Neural progenitor cell (in vitro differentiated cells): ENCODE measurements around the gene DNAJC9. TPM values are rescaled to one million over a fixed set of nuclear protein-coding genes. Genes with fewer than 3 reads are reported as not detected.

ENCODE experiments used
- DNase-seq: peaks from one replicate; pipeline ENCODE4 v3.0.0-alpha.2; 2016; ENCODE audit warnings: low spot score
- H2AFZ ChIP-seq: fragments of 200-600 bp; sonication (generic); replicated peaks from 2 replicates; pipeline ENCODE4 v1.6.1; 2016; ENCODE audit warnings: antibody characterized with exemption
- H3F3A ChIP-seq: fragments of 200-600 bp; sonication (generic); 2 replicates; pipeline ENCODE4 v1.6.1; 2016; ENCODE audit warnings: antibody characterized with exemption, low read depth
- H3K27ac ChIP-seq: fragments of 200-600 bp; sonication (generic); 2 replicates; pipeline ENCODE4 v1.5.1; 2016; ENCODE audit warnings: mild to moderate bottlenecking
- H3K27me3 ChIP-seq: fragments of 200-600 bp; sonication (generic); 2 replicates; pipeline ENCODE4 v1.6.1; 2016; ENCODE audit warnings: mild to moderate bottlenecking, moderate library complexity
- H3K36me3 ChIP-seq: fragments of 200-600 bp; sonication (generic); 2 replicates; pipeline ENCODE4 v1.5.1; 2016
- H3K4me1 ChIP-seq: fragments of 200-600 bp; sonication (generic); 2 replicates; pipeline ENCODE4 v1.6.1; 2016; ENCODE audit warnings: mixed run types
- H3K4me2 ChIP-seq: fragments of 200-600 bp; sonication (generic); 2 replicates; pipeline ENCODE4 v1.6.1; 2016
- H3K4me3 ChIP-seq: fragments of 200-600 bp; sonication (generic); 2 replicates; pipeline ENCODE4 v1.5.1; 2016
- H3K79me2 ChIP-seq: fragments of 200-600 bp; sonication (generic); 2 replicates; pipeline ENCODE4 v1.6.1; 2016; ENCODE audit warnings: low read depth
- H3K9ac ChIP-seq: fragments of 200-600 bp; sonication (generic); 2 replicates; pipeline ENCODE4 v1.6.1; 2016
- H3K9me3 ChIP-seq: fragments of 200-600 bp; sonication (generic); 2 replicates; pipeline ENCODE4 v1.5.1; 2016; ENCODE audit warnings: low read depth
- H4K20me1 ChIP-seq: fragments of 200-600 bp; sonication (generic); 2 replicates; pipeline ENCODE4 v1.6.1; 2016; ENCODE audit warnings: low read depth
- H3K27ac Mint-ChIP-seq: 3 replicates; pipeline ENCODE4 v1.8.0; 2021; ENCODE audit warnings: mixed read lengths
- H3K27me3 Mint-ChIP-seq: 2 replicates; pipeline ENCODE4 v1.8.0; 2022; ENCODE audit warnings: low read depth, mild to moderate bottlenecking, inconsistent platforms, moderate library complexity, mixed read lengths; ENCODE audit not compliant: insufficient read depth
- H3K36me3 Mint-ChIP-seq: 3 replicates; pipeline ENCODE4 v1.8.0; 2021; ENCODE audit warnings: mixed read lengths
- H3K4me1 Mint-ChIP-seq: 3 replicates; pipeline ENCODE4 v1.8.0; 2021; ENCODE audit warnings: mixed read lengths
- H3K4me3 Mint-ChIP-seq: 3 replicates; pipeline ENCODE4 v1.8.0; 2021; ENCODE audit warnings: mild to moderate bottlenecking, moderate library complexity, mixed read lengths
- H3K9me3 Mint-ChIP-seq: 3 replicates; pipeline ENCODE4 v1.8.0; 2020; ENCODE audit warnings: mixed read lengths
- EZH2 ChIP-seq: fragments of 200-600 bp; sonication (generic); IDR thresholded peaks from 2 replicates; pipeline ENCODE4 v1.6.1; 2017; ENCODE audit warnings: antibody characterized with exemption, mild to moderate bottlenecking, moderate library complexity
- EZH2phosphoT487 ChIP-seq: fragments of 200-600 bp; sonication (generic); IDR thresholded peaks from 2 replicates; pipeline ENCODE4 v1.6.1; 2017; ENCODE audit warnings: antibody characterized with exemption
- total RNA-seq: library from RNA; depleted of rRNA; stranded (reverse); fragments of >200 nt; gene quantifications from 2 replicates; pipeline ENCODE4 v1.2.3, GENCODE V29; 2015; ENCODE audit warnings: low replicate concordance
- TF ChIP-seq, protein P1 (sequence below): fragments of 200-600 bp; sonication (generic); IDR thresholded peaks from 2 replicates; pipeline ENCODE4 v1.5.1; 2017; ENCODE audit warnings: antibody characterized with exemption, mild to moderate bottlenecking

DNAJC9 gene
- total RNA-seq, 1 donor from 2014 or later, result 58.0 TPM

DNA sequence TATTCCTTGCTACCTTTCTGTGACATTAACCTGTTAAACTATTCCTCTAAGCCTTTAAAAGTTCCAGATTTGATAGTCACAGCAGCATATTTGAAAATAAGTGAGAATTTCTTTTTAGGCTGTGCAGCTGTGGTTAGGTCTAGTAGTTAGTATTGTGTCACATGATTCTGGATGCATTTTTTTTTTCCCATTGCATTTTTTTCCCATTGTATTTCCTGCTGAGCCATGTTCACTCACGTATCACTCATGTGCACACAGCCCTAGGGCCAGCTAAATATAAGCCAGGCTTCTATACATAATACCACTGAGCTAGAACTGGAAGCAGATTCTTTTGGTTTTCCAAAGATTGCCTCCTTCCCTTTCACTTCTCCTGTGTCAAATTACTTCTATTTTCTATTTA, 37.4 kb downstream of the DNAJC9 start:
- no peak overlapping the region for H3K4me3 Mint-ChIP-seq
- no peak for TF ChIP-seq EZH2phosphoT487
- no peak for TF ChIP-seq EZH2
- TF ChIP-seq, protein P1, sequence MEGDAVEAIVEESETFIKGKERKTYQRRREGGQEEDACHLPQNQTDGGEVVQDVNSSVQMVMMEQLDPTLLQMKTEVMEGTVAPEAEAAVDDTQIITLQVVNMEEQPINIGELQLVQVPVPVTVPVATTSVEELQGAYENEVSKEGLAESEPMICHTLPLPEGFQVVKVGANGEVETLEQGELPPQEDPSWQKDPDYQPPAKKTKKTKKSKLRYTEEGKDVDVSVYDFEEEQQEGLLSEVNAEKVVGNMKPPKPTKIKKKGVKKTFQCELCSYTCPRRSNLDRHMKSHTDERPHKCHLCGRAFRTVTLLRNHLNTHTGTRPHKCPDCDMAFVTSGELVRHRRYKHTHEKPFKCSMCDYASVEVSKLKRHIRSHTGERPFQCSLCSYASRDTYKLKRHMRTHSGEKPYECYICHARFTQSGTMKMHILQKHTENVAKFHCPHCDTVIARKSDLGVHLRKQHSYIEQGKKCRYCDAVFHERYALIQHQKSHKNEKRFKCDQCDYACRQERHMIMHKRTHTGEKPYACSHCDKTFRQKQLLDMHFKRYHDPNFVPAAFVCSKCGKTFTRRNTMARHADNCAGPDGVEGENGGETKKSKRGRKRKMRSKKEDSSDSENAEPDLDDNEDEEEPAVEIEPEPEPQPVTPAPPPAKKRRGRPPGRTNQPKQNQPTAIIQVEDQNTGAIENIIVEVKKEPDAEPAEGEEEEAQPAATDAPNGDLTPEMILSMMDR, result no peak
- peaks cover 5% of the 10 kb centered on the region for H3K27me3 Mint-ChIP-seq
- H3F3A ChIP-seq, result no peaks in the 10 kb centered on the region
- no peaks in the 10 kb centered on the region for H3K4me1 Mint-ChIP-seq
- peaks cover 5% of the 10 kb centered on the region for H3K9me3 Mint-ChIP-seq
- H3K9me3 ChIP-seq, result no peaks in the 10 kb centered on the region
- no peak overlapping the region for H3K4me3 ChIP-seq
- H3K27ac Mint-ChIP-seq, result no peak overlapping the region
- no peaks in the 10 kb centered on the region for H3K79me2 ChIP-seq
- H3K27me3 ChIP-seq, result no peaks in the 10 kb centered on the region
- no peak overlapping the region for H2AFZ ChIP-seq
- no peak overlapping the region for H3K27ac ChIP-seq
- H3K9ac ChIP-seq, result no peak overlapping the region
- no peak for DNase-seq
- peaks cover 4% of the 10 kb centered on the region for H4K20me1 ChIP-seq
- no peak overlapping the region for H3K4me2 ChIP-seq
- H3K36me3 Mint-ChIP-seq, result peaks cover 25% of the 10 kb centered on the region
- no peaks in the 10 kb centered on the region for H3K36me3 ChIP-seq
- H3K4me1 ChIP-seq, result no peaks in the 10 kb centered on the region

DNA sequence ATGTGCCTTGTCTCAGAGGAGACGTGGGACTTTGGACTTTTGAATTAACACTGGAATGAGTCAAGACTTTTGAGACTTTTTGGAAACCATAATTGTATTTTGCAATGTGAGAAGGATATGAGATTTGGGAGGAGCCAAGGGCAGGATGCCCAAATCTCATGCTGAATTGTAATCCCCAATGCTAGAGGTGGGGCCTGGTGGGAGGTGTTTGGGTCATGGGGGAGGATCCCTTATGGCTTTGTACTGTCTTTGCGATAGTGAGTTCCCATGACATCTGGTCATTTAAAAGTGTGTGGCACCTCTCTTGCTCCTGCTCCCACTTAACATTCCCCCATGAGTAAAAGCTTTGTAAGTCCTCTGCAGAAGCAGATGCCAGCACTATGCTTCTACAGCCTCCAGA, 39.2 kb downstream of the DNAJC9 start:
- Mint-ChIP-seq H3K4me1 (no peaks in the 10 kb centered on the region), H3K27ac (no peak overlapping the region), H3K9me3 (peaks cover 5% of the 10 kb centered on the region), H3K36me3 (peaks cover 21% of the 10 kb centered on the region), H3K27me3 (peaks cover 5% of the 10 kb centered on the region), H3K4me3 (no peak overlapping the region)
- TF ChIP-seq EZH2 (no peak), EZH2phosphoT487 (no peak)
- TF ChIP-seq, protein P1, result no peak
- no peak overlapping the region for H3K27ac ChIP-seq
- H2AFZ ChIP-seq, result no peak overlapping the region
- no peak for DNase-seq
- H3K4me3 ChIP-seq, result no peak overlapping the region
- H3F3A ChIP-seq, result no peaks in the 10 kb centered on the region
- H3K9me3 ChIP-seq, result no peaks in the 10 kb centered on the region
- no peaks in the 10 kb centered on the region for H3K79me2 ChIP-seq
- peaks cover 4% of the 10 kb centered on the region for H4K20me1 ChIP-seq
- H3K27me3 ChIP-seq, result no peaks in the 10 kb centered on the region
- no peaks in the 10 kb centered on the region for H3K36me3 ChIP-seq
- no peaks in the 10 kb centered on the region for H3K4me1 ChIP-seq
- no peak overlapping the region for H3K9ac ChIP-seq
- no peak overlapping the region for H3K4me2 ChIP-seq

DNA sequence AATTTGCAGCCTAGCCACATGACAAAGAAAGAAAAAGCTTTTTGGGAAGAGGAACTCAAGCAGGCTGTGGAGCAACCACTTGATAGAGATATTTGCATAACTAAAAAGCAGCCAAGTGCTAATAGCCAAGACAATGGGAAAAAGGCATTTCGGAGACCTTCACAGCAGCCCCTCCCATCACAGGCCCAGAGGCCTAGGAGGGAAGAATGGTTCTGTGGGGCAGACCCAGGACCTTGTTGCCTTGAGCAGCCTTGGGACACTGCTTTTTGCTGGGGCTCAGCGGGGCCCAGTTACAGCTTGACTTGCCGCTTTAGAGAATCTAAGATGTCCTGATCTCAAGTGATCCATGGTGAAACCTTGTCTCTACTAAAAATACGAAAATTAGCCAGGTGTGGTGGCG, 40.7 kb downstream of the DNAJC9 start:
- no peak for TF ChIP-seq EZH2
- TF ChIP-seq, protein P1, result no peak
- Mint-ChIP-seq H3K36me3 (peaks cover 22% of the 10 kb centered on the region), H3K4me1 (no peaks in the 10 kb centered on the region), H3K27ac (no peak overlapping the region), H3K9me3 (peaks cover 5% of the 10 kb centered on the region), H3K27me3 (peaks cover 3% of the 10 kb centered on the region), H3K4me3 (no peak overlapping the region)
- DNase-seq, result no peak
- Histone ChIP-seq H3F3A (no peaks in the 10 kb centered on the region), H3K4me2 (no peak overlapping the region), H3K79me2 (no peaks in the 10 kb centered on the region), H3K9ac (no peak overlapping the region), H3K27me3 (no peaks in the 10 kb centered on the region), H4K20me1 (peaks cover 4% of the 10 kb centered on the region), H2AFZ (no peak overlapping the region), H3K4me3 (no peak overlapping the region), H3K4me1 (no peaks in the 10 kb centered on the region), H3K36me3 (no peaks in the 10 kb centered on the region), H3K9me3 (no peaks in the 10 kb centered on the region), H3K27ac (no peak overlapping the region)

DNA sequence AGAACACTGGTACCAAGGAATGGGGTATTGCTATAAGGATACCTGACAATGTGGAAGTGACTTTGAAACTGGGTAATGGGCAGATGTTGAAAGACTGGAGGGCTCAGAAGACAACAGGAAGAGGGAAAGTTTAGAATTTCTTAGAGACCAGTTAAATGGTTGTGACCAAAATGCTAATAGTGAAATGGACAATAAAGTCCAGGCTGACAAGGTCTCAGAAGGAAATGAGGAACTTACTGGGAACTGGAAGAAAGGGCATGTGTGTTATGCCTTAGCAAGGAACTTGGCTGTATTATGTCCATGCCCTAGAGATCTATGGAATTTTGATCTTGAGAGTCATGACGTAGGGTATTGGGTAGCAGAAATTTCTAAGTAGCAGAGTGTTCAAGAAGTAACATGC, 41.2 kb downstream of the DNAJC9 start:
- H4K20me1 ChIP-seq, result peaks cover 4% of the 10 kb centered on the region
- no peaks in the 10 kb centered on the region for H3K27me3 ChIP-seq
- H3K79me2 ChIP-seq, result no peaks in the 10 kb centered on the region
- no peak overlapping the region for H3K4me2 ChIP-seq
- Mint-ChIP-seq H3K27me3 (peaks cover 3% of the 10 kb centered on the region), H3K4me3 (no peak overlapping the region), H3K27ac (no peak overlapping the region), H3K4me1 (no peaks in the 10 kb centered on the region), H3K9me3 (peaks cover 5% of the 10 kb centered on the region), H3K36me3 (peaks cover 23% of the 10 kb centered on the region)
- H3K4me3 ChIP-seq, result no peak overlapping the region
- no peaks in the 10 kb centered on the region for H3K4me1 ChIP-seq
- H3K9ac ChIP-seq, result no peak overlapping the region
- no peaks in the 10 kb centered on the region for H3F3A ChIP-seq
- DNase-seq, result no peak
- TF ChIP-seq EZH2, result no peak
- TF ChIP-seq EZH2phosphoT487, result no peak
- TF ChIP-seq, protein P1, result no peak
- no peak overlapping the region for H3K27ac ChIP-seq
- H3K9me3 ChIP-seq, result no peaks in the 10 kb centered on the region
- H2AFZ ChIP-seq, result no peak overlapping the region
- no peaks in the 10 kb centered on the region for H3K36me3 ChIP-seq
